Fibroblast of lung (primary cell): ENCODE data around the gene SERPINB1.
"Not testable (repeated sequence)": the region's sequence is repeated elsewhere in the genome, so short reads cannot be mapped to it uniquely, and the experiment has no call there.

Experiments used
- EZH2 ChIP-seq: IDR thresholded peaks from 2 replicates; pipeline ENCODE4 v1.5.1; 2012; ENCODE audit warnings: low read length, control low read depth, mild to moderate bottlenecking; ENCODE audit errors: missing control alignments
- TF ChIP-seq, protein P1 (sequence below), 2 donors: IDR thresholded peaks in 1 of 2; conservative IDR thresholded peaks in 1 of 2; 1 replicate in 1 of 2; 2 replicates in 1 of 2; pipeline ENCODE4 v1.5.1; 2011 to 2012; ENCODE audit warnings: low read length in 2 of 2, control low read depth in 1 of 2, inconsistent platforms in 1 of 2, low read depth in 1 of 2, mild to moderate bottlenecking in 1 of 2

DNA sequence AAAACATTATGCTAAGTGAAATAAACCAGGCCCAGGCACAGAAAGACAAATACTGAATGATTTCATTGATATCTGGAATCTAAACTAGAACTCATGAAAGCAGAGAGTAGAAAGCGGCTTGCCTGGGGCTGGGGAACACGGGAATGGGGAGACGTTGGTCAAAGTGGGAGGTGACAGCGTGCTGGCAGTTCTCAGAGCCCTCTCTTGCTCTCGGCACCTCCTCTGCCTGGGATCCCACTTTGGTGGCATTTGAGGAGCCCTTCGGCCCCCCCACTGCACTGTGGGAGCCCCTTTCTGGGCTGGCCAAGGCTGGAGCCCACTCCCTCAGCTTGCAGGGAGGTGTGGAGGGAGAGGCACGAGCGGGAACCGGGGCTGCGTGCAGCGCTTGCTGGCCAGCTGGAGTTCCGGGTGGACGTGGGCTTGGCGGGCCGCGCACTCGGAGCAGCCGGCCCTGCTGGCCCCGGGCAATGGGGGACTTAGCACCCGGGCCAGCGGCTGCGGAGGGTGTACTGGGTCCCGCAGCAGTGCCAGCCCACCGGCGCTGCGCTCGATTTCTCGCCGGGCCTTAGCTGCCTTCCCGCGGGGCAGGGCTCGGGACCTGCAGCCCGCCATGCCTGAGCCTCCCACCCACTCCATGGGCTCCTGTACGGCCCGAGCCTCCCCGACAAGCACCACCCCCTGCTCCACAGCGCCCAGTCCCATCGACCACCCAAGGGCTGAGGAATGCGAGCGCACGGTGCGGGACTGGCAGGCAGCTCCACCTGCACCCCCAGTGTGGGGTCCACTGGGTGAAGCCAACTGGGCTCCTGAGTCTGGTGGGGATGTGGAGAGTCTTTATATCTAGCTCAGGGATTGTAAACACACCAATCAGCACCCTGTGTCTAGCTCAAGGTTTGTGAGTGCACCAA, 18.4 kb upstream of the SERPINB1 start:
- TF ChIP-seq, protein P1, sequence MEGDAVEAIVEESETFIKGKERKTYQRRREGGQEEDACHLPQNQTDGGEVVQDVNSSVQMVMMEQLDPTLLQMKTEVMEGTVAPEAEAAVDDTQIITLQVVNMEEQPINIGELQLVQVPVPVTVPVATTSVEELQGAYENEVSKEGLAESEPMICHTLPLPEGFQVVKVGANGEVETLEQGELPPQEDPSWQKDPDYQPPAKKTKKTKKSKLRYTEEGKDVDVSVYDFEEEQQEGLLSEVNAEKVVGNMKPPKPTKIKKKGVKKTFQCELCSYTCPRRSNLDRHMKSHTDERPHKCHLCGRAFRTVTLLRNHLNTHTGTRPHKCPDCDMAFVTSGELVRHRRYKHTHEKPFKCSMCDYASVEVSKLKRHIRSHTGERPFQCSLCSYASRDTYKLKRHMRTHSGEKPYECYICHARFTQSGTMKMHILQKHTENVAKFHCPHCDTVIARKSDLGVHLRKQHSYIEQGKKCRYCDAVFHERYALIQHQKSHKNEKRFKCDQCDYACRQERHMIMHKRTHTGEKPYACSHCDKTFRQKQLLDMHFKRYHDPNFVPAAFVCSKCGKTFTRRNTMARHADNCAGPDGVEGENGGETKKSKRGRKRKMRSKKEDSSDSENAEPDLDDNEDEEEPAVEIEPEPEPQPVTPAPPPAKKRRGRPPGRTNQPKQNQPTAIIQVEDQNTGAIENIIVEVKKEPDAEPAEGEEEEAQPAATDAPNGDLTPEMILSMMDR (conservative IDR thresholded peaks at IDR 0.05 in 1 of 2, IDR thresholded peaks at IDR 0.05 in 1 of 2; ENCODE audit: low read depth in 1 of 2, low read length in 2 of 2), result not testable (repeated sequence)
- not testable (repeated sequence) for TF ChIP-seq EZH2
